ENCODE measurements around the gene HSPA6. TPM values are rescaled to one million over a fixed set of nuclear protein-coding genes. Genes with fewer than 3 reads are reported as not detected.
A peak's percentile ranks its signal among the peaks of the same experiment; 100 is the strongest.
"Not testable (repeated sequence)": the region's sequence is repeated elsewhere in the genome, so short reads cannot be mapped to it uniquely, and the experiment has no call there.

Gene HSPA6
- under 1 TPM; 0.31 to 0.61 TPM for total RNA-seq

DNA sequence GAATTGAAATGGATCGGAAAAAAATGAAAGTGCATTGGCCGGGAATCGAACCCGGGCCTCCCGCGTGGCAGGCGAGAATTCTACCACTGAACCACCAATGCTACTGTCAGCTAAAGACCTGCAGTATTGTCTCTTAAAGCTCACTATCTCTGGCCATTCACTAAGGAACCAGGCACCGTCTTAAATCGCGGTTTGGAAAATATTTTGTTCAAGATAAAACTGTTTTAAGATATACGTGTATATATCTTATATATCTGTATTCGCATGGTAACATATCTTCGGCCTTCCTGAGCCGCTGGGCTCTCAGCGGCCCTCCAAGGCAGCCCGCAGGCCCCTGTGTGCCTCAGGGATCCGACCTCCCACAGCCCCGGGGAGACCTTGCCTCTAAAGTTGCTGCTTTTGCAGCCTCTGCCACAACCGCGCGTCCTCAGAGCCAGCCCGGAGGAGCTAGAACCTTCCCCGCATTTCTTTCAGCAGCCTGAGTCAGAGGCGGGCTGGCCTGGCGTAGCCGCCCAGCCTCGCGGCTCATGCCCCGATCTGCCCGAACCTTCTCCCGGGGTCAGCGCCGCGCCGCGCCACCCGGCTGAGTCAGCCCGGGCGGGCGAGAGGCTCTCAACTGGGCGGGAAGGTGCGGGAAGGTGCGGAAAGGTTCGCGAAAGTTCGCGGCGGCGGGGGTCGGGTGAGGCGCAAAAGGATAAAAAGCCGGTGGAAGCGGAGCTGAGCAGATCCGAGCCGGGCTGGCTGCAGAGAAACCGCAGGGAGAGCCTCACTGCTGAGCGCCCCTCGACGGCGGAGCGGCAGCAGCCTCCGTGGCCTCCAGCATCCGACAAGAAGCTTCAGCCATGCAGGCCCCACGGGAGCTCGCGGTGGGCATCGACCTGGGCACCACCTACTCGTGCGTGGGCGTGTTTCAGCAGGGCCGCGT, at the start of gene HSPA6:
TSS of gene HSPA6 (plus strand) at position 724 of the 925 bp plus-strand sequence. CDS start at position 843, 119 bp downstream.
- DNase-seq (ENCODE audit: low spot score in 2 of 2): peak; percentile 80 to 81
- not testable (repeated sequence) for H3K36me3 Mint-ChIP-seq, H3K9me3 Mint-ChIP-seq
- peak within 1 kb of the TSS; percentile 94 to 100 for H3K27ac Mint-ChIP-seq
- ATAC-seq: peak; percentile 77 to 86

DNA sequence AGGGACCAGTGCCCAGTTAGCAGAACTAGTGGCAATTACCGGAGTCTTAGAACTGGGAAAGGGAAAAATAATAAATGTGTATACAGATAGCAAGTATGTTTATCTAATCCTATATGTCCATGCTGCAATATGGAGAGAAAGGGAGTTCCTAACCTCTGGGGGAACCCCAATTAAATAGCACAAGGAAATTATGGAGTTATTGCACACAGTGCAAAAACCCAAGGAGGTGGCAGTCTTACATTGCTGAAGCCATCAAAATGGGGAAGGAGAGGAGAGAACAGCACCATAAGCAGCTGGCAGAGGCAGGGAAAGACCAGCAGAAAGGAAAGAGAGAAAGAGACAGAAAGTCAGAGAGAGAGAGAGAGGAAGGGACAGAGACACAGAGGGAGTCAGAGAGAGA, 46.6 kb upstream of the HSPA6 start:
- H3K9me3 Mint-ChIP-seq; H3K27ac Mint-ChIP-seq; DNase-seq (ENCODE audit: low spot score in 2 of 2); ATAC-seq: not testable (repeated sequence)
- H3K36me3 Mint-ChIP-seq: peaks cover 4 to 10% of the 10 kb centered on the region in 2 donors

- H3K36me3 Mint-ChIP-seq: peaks cover 0 to 6% of the 10 kb centered on the region in 2 donors
- no peak for DNase-seq (ENCODE audit: low spot score in 2 of 2)
- ATAC-seq: no peak
- H3K9me3 Mint-ChIP-seq: no peaks in the 10 kb centered on the region
- H3K27ac Mint-ChIP-seq: no peak overlapping the region
Measured at GRCh38 chr1:161478985-161479384, 45.4 kb upstream of the HSPA6 start.

DNA sequence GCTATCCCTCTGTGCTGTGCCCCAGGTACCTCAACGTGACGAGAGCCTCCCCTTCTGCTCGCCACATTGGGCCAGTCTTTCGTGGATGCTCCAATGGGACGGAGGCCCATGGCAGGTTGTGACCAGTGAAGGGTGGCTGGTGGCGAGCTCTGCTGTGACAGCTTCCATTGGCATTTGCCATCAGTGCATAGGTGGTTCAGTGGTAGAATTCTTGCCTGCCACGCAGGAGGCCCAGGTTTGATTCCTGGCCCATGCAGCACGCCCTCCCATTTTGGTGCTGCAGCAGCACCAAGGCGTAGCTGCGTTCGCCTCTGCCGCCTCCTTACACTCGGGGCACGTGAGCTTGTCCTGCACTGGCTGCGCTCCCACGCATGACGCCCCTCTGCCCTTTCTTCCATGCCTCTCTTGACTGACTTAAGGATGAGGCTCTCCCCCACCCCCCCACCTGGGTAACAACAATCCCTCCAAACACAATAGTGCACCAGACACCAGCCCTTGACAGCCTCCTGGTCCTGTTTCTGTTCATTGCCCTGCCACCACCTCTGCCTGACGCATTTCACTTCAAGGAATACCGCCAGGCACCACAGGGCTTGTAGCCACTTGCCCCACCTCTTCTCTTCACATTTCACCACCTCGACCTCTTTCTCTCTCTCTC, 43.8 kb upstream of the HSPA6 start:
- H3K9me3 Mint-ChIP-seq: no peaks in the 10 kb centered on the region
- DNase-seq (ENCODE audit: low spot score in 2 of 2) (no peak), ATAC-seq (no peak)
- H3K27ac Mint-ChIP-seq: no peak overlapping the region
- H3K36me3 Mint-ChIP-seq: no peaks in the 10 kb centered on the region

DNA sequence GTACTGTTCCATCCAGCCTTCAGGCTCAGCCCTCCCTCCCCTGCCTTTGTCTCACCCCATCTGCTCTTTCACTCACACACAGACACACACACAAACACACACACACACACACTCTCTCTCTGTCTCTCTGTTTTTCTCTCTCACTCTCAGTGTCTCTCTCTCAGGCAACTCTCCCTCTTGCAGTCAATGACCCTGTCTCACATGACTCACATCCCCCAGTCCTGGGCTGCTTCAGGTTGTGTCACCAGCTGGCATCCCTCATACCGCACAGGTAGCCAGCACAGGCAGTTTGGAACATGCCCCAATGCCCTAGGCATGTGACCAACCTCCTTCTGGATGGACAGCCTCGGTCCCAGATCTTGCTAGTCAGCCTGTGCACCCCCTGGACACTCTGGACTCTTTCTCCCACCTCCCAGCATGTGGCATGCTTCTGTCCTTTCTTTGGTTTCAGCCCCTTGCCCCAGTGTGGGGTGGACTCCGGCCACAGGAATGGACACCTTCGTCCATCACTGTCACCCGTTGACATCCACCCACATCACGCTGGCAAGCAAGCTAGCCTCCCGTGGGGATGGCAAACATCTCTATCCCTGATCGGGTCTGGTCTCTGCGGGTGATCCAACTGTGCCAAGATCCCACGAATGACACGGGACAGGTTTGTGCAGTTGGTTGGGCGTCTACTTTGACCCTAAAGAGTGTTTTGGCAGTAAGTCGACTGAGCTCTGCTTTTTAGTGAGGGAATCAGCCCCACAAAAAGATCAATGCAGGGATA, 42.5 kb upstream of the HSPA6 start:
- H3K9me3 Mint-ChIP-seq: no peaks in the 10 kb centered on the region
- no peaks in the 10 kb centered on the region for H3K36me3 Mint-ChIP-seq
- DNase-seq (ENCODE audit: low spot score in 2 of 2): no peak
- no peak for ATAC-seq
- no peak overlapping the region for H3K27ac Mint-ChIP-seq

- no peak for DNase-seq (ENCODE audit: low spot score in 2 of 2)
- Mint-ChIP-seq H3K9me3 (no peaks in the 10 kb centered on the region), H3K27ac (no peak overlapping the region), H3K36me3 (no peaks in the 10 kb centered on the region)
- ATAC-seq: no peak
Measured at GRCh38 chr1:161482610-161483009, 41.7 kb upstream of the HSPA6 start.

- no peak overlapping the region for H3K27ac Mint-ChIP-seq
- no peaks in the 10 kb centered on the region for H3K36me3 Mint-ChIP-seq
- H3K9me3 Mint-ChIP-seq: no peaks in the 10 kb centered on the region
- ATAC-seq (no peak), DNase-seq (ENCODE audit: low spot score in 2 of 2) (no peak)
Measured at GRCh38 chr1:161483361-161483760, 41.0 kb upstream of the HSPA6 start.

- no peaks in the 10 kb centered on the region for H3K9me3 Mint-ChIP-seq
- no peaks in the 10 kb centered on the region for H3K36me3 Mint-ChIP-seq
- DNase-seq (ENCODE audit: low spot score in 2 of 2) (no peak), ATAC-seq (no peak)
- H3K27ac Mint-ChIP-seq: no peak overlapping the region
Measured at GRCh38 chr1:161484613-161485012, 39.7 kb upstream of the HSPA6 start.

DNA sequence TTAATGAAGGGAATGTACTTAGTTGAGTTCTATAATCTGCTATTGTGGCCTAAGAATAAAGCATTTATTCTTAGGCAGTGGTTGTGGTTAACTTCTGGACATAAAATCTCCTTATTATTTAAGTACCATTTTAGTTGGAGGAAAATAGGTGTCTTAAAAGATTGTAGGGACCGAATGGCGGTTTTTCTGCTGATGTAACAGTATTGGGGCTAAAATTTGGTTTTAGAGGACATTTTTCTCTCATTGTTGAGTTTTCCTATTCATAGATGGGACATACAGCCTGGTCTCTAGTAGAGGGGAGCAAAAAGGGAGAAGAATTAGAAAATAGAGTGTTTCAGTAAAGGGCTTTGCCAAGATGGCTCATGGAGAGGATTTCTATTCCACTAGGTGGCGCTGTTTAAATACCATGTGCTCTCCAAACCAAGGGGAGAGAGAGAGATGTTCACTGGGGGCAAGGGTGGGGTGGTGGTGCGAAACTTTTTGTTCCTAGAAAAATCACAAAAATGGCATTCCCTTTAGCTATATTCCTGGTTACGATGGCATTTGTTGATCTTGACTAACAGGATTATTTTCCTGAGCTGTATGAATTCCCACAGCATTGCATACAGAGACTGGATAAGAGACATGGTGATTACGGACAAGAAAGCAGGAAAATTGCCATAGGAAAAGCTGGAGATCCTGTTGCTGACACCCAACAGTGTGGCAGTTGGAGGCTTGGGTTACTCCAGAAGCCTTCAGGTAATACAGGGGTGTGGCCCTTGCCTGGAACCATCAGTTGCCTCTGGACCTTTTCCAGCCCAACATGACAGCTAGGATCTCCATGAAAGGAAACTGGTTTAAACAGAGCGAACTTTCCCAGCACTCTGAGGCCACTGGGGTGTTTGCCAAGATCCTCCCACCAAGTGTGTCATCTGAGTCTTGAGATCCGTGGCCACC, 37.3 kb upstream of the HSPA6 start:
- ATAC-seq: peak; percentile 67 to 73
- Mint-ChIP-seq H3K36me3 (no peaks in the 10 kb centered on the region), H3K27ac (no peak overlapping the region), H3K9me3 (no peaks in the 10 kb centered on the region)
- peak in 1 of 2 donors; percentile 54 for DNase-seq (ENCODE audit: low spot score in 2 of 2)

DNA sequence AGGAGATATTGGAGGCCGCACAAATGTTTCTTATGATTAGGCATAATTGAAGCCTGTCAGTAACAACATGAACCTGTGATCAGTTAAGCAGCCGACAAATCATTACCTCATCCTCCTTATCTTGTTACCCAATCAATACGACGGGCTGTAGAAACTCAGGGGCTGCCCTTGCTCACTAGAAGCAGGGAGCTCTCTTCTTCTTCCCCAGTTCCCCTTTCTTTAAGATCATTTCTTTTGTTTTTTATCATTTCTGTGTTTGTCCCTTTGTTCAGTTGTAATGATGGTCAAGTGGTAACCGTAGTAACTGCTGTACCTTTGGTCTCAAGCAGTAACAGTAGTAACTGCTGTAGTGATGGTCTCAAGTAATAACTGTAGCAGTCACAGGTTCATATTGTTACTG, 32.9 kb upstream of the HSPA6 start:
- DNase-seq (ENCODE audit: low spot score in 2 of 2) (no peak), ATAC-seq (no peak)
- no peaks in the 10 kb centered on the region for H3K36me3 Mint-ChIP-seq
- no peaks in the 10 kb centered on the region for H3K9me3 Mint-ChIP-seq
- no peak overlapping the region for H3K27ac Mint-ChIP-seq

DNA sequence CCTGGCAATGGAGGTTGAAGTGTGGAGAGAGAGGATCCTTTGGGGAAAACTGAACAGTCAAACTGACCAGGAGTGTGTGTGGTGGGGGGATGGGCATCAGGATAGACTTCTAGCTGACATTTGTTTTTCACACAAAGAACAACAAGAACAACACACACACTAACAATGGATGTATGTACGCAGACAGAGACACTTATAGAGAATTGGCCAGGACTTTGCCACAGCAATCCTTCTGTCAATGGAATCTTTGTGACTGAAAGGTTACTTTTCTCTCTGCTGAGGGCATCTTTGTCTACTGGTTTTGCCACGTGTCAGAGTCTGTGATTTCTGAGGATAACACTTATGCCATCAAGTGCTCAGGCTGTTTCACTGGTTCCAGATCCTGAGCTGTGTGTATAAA, 31.5 kb upstream of the HSPA6 start:
- H3K27ac Mint-ChIP-seq: no peak overlapping the region
- DNase-seq (ENCODE audit: low spot score in 2 of 2) (no peak), ATAC-seq (no peak)
- H3K9me3 Mint-ChIP-seq: no peaks in the 10 kb centered on the region
- H3K36me3 Mint-ChIP-seq: no peaks in the 10 kb centered on the region

GRCh38 chr1:161494091-161494735, 30.1 kb upstream of the HSPA6 start:
- DNase-seq (ENCODE audit: low spot score in 2 of 2) (no peak), ATAC-seq (no peak)
- Mint-ChIP-seq H3K36me3 (no peaks in the 10 kb centered on the region), H3K9me3 (no peaks in the 10 kb centered on the region), H3K27ac (no peak overlapping the region)

DNA sequence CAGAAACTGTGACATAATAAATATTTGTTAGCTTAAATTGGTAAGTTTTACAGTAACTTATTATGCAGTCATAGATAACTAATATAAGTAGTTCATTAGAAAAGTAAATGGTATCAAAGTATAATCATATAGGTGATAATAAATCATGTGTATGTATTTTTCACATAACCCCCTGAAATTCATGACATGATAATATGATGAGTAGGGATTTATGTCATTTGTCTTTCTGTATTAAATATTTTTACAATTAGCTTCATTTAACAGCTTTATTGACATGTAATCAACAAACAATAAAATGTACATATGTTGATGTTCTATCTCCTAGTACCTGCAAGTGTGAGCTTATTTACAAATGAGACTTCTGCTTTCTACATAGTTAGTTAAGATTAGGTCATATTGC, 28.9 kb upstream of the HSPA6 start:
- H3K27ac Mint-ChIP-seq: no peak overlapping the region
- H3K9me3 Mint-ChIP-seq: no peaks in the 10 kb centered on the region
- H3K36me3 Mint-ChIP-seq: no peaks in the 10 kb centered on the region
- DNase-seq (ENCODE audit: low spot score in 2 of 2) (no peak), ATAC-seq (no peak)

- DNase-seq (ENCODE audit: low spot score in 2 of 2) (no peak), ATAC-seq (no peak)
- Mint-ChIP-seq H3K27ac (no peak overlapping the region), H3K36me3 (no peaks in the 10 kb centered on the region), H3K9me3 (no peaks in the 10 kb centered on the region)
Measured at GRCh38 chr1:161497961-161498360, 26.4 kb upstream of the HSPA6 start.

GRCh38 chr1:161498646-161499045, 25.7 kb upstream of the HSPA6 start:
- no peaks in the 10 kb centered on the region for H3K9me3 Mint-ChIP-seq
- no peaks in the 10 kb centered on the region for H3K36me3 Mint-ChIP-seq
- DNase-seq (ENCODE audit: low spot score in 2 of 2) (no peak), ATAC-seq (peak in 1 of 2 donors; percentile 29)
- H3K27ac Mint-ChIP-seq: no peak overlapping the region
